ENCODE measurements around the gene MLPH. TPM values are rescaled to one million over a fixed set of nuclear protein-coding genes. Genes with fewer than 3 reads are reported as not detected.

The MLPH gene
- total and polyA plus RNA-seq, 2 of the 13 experiments (the other 11 are each of a cell fraction or from before 2014, with no cell fraction given), result 0.12 TPM; not detected in 1

GRCh38 chr2:237603718-237604362, 116.8 kb downstream of the MLPH start (continued):
- TF ChIP-seq ZBTB46 (CRISPR knock-in tag; IDR thresholded peaks at IDR 0.05; ENCODE audit: borderline replicate concordance) (no peak), MAFF (IDR thresholded peaks at IDR 0.05; ENCODE audit: low read depth, low read length) (no peak), GLI4 (CRISPR knock-in tag; IDR thresholded peaks at IDR 0.05; ENCODE audit: borderline replicate concordance) (no peak), SIX4 (CRISPR knock-in tag; IDR thresholded peaks at IDR 0.05) (0 out of 2 replicates have a peak, but pooled peaks have one; percentile 23), XRCC5 (optimal IDR thresholded peaks at IDR 0.05; ENCODE audit: low read length) (no peak), ELF1 (CRISPR knock-in tag; IDR thresholded peaks at IDR 0.05) (no peak; the same call in 1 of the 2 replicates), GPN1 (CRISPR knock-in tag; IDR thresholded peaks at IDR 0.05; ENCODE audit: borderline replicate concordance) (no peak), IKZF4 (CRISPR knock-in tag; IDR thresholded peaks at IDR 0.05; ENCODE audit: borderline replicate concordance, low read depth, not compliant biosample characterization) (no peak), TCF7L2 (IDR thresholded peaks at IDR 0.05; ENCODE audit: low read depth, low read length) (no peak), MAZ (IDR thresholded peaks at IDR 0.05; ENCODE audit: borderline replicate concordance, low read depth, low read length) (no peak), MAZ (CRISPR knock-in tag; IDR thresholded peaks at IDR 0.05; ENCODE audit: low read depth) (no peak), ZNF616 (CRISPR knock-in tag; IDR thresholded peaks at IDR 0.05; ENCODE audit: low read depth) (no peak), ZNF713 (CRISPR knock-in tag; IDR thresholded peaks at IDR 0.05) (no peak), CCAR2 (optimal IDR thresholded peaks at IDR 0.05; ENCODE audit: low read depth, low read length) (no peak), RFX1 (IDR thresholded peaks at IDR 0.05) (no peak), HMGXB4 (CRISPR knock-in tag; IDR thresholded peaks at IDR 0.05; ENCODE audit: borderline replicate concordance in 1 of 2, low read depth in 1 of 2) (no peak), YEATS4 (CRISPR knock-in tag; IDR thresholded peaks at IDR 0.05; ENCODE audit: borderline replicate concordance) (no peak), HNF4A (CRISPR knock-in tag; IDR thresholded peaks at IDR 0.05) (no peak; the same call in 1 of the 2 replicates), ZNF142 (CRISPR knock-in tag; IDR thresholded peaks at IDR 0.05) (no peak), FOXM1 (CRISPR knock-in tag; IDR thresholded peaks at IDR 0.05) (no peak), ZNF879 (CRISPR knock-in tag; IDR thresholded peaks at IDR 0.05) (no peak)
